Measurements from ENCODE around the gene SCUBE1.

The SCUBE1 gene

DNA sequence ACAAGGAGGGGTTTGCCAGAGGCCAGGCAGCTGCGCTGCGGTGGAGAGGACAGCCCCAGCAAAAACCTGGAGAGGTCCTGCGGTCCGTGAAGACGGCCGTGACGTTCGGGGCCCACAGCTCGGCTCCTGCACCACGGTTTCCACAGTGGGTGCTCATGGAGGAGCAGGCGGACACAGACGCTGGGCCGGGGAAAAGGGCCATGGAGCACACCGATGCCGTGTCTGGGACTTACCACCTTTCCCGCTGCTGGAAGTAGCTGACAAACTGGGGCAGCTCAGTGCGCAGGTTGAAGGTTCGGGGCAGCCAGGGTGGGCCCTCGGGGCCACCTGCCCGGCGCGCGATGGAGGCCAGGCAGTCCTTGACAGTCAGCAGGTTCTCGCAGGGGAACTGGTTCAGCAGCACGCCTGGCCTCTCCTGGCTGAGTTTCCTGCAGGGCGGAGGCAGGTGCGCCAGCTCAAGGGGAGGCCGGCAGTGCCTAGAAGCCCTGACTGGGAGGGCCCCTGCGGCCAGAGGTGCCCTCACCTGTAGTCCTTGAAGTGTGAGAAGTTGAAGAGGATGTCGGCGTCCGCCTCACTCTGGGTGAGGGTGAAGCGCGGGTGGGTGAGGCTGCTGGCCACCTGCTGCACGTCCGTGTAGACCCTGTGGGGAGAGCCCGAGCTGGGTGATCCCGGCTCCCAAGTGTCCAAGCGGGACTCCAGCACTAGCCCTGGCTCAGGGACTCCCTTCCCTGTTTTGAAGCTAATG is 169.0 kb downstream of the SCUBE1 start:
- no peak for DNase-seq (ENCODE audit: low read depth)

DNA sequence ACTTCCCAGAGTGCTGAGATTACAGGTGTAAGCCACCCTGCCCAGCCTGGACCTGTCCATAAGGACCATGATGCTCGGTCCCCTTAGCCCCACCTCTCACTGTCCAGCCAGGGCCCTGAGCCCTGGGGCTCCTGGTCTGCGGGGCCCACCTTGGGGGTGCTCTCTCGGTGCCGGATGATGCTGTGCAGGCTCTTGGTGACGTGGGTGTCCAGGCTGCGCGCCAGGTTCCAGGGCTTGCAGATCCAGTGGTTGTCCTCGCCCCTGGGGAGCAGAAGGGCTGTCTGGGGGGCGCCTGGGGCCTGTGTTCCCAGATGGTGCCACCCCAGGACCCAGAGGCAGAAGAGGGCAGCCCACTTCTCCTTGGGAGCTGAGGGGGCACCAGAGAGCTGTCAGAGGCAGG is 169.6 kb downstream of the SCUBE1 start:
- DNase-seq (ENCODE audit: low read depth) = no peak

GRCh38 chr22:43172191-43172590 is 171.0 kb downstream of the SCUBE1 start:
- no peak for DNase-seq (ENCODE audit: low read depth)

- no peak for DNase-seq (ENCODE audit: low read depth)
These were observed 171.6 kb downstream of the SCUBE1 start for GRCh38 chr22:43171607-43172006.

GRCh38 chr22:43171019-43171491 is 172.1 kb downstream of the SCUBE1 start:
- no peak for DNase-seq (ENCODE audit: low read depth)

DNA sequence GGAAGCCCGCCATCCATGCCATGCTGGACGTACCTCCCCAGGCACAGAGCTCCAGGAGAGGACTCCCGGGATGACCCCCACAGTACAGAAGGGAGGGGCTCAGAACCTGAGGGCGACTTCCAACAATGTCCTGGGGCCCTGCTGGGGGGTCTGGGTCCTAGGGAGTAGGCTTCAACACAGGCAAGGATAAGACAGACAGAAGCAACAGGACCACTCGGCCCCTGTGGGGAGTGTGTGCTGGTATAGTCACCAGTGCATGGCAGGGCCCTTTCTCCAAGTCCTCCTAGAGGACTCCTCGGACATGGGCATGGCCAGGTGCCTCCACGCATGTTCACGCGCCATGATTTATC is 173.1 kb downstream of the SCUBE1 start:
- DNase-seq (ENCODE audit: low read depth) = no peak

DNA sequence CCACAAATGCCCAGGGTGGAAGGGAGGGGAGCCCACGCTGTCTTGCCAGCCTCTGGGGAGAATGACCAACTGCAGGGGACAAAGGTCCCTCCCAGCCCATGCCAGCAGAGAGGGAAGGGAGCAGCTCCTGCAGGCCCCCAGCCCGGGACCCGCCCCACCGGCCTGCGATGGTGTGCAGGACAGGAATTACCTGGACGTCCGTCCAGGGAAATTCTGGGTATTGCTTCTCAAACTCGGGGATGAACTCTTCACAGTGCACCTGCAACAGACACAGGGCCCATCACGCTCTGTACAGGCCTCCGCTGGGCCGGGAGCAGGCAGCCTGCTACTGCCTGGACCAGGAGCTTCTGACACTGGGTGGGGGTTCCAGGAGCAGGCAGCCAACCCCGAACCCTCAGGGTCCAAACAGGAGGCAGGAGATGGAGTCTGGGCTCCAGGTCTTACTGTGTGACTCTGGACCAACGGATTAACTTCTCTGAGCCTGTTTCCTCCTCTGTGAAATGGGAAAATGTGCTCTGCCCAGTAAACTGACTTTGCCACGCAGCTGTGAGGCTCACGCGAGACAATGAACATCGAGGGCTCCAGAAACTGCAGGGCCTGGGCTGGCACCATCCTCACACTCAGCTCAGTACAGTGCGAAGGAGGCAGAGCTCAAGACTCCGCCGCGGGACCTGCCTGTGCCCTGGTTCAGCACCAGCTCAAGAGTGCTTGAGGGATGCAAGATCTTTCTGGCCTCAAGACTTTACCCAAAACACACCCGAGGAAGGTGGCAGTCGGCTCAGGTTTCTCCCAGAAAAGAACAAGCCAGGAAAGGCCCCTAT is 173.7 kb downstream of the SCUBE1 start:
- DNase-seq (ENCODE audit: low read depth) = no peak

GRCh38 chr22:43168471-43169309 is 174.5 kb downstream of the SCUBE1 start:
- no peak for DNase-seq (ENCODE audit: low read depth)

DNA sequence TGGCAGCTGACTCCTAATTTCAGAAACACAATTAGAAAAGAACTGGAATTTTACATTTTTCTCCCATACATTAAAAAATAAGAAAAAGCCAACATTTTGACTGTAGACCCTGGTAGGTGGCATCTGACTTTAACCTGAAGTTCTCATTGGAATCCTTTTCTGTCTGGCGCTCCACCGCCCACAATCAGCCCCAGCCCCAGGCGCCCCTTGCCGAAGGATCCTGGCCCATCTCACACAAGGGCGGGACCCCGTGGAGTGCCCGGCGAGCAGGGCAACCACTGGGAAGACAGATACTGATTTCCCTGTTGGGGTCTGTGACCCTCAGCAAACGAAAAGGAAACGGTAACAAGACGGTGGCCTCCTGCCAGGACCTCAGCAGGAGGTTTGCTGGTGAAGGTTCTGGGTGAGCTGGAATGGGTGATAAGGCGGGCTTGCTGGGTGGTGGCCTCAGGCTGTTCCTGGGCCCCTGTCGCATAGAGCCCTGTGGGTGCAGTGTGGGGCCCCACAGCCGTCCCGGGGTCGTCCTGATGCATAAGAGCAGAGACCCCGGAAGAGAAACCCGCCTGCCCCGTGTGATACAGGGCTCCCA is 176.1 kb downstream of the SCUBE1 start:
- DNase-seq (ENCODE audit: low read depth) = no peak

GRCh38 chr22:43166132-43166930 is 176.8 kb downstream of the SCUBE1 start:
- DNase-seq (ENCODE audit: low read depth) = no peak

GRCh38 chr22:43164636-43165035 is 178.5 kb downstream of the SCUBE1 start:
- no peak for DNase-seq (ENCODE audit: low read depth)

DNA sequence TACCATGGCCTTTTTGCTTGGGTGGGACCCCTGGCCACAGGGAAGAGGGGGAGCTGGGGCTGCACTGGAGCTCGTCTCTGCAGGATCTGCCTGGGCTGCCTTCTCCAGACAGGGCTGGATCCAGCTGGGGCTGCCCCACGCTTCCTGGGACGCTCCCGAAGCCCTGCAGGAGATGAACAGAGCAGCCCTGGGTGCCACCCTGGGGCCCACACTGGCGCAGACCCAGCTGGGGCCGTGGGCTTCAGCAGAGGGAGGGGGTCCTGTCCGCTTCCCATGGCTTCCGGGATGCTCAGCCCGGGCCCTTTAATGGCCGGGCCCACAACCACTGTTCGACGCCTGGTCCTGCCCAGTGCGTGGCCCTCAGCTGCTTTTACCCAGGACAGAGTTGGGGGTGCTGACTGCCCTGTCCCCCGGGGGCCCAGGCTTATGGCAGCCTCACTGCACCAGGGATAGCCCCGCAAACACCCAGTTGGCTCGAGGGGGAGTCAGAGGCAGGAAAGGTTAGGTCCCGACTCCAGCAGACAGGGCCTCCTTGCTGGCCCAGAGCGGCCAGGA is 179.9 kb downstream of the SCUBE1 start:
- no peak for DNase-seq (ENCODE audit: low read depth)

GRCh38 chr22:43162412-43163150 is 180.6 kb downstream of the SCUBE1 start:
- DNase-seq (ENCODE audit: low read depth) = no peak

GRCh38 chr22:43160497-43161126 is 182.6 kb downstream of the SCUBE1 start:
- DNase-seq (ENCODE audit: low read depth) = no peak

DNA sequence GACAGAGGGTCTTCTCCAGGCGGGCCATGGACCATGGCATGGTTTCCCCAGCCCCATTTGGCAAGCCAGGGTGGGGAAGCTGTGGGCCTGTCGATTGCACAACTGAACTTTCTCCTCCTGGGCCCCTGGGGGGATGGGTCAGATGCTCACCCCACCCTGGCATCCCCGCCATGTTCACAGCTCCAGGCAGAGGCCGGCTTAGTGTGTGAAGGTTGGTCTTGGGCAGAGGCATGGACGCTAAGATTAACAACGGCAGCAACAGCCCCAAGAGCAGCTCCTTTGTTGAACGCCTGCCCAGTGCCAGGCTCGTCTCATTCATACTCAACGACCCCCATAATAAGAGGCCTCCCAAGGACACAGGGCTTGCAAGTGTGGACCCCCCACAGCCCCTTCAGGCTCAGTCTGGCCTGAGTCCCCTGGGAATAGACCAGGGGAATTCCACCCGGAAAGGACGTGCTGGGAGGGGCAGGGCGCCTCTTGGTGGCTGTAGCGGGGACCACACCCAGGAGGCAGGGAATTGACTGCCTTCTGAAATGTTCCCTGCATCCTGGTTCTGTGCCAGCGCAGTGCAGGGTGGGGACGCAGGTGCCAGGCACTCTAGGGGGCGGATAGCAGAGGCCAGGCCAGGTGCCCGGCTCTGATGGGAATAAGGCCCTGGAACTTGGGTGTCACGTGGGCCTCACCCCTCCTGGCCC is 183.5 kb downstream of the SCUBE1 start:
- DNase-seq (ENCODE audit: low read depth) = no peak

GRCh38 chr22:43158778-43159483 is 184.2 kb downstream of the SCUBE1 start:
- no peak for DNase-seq (ENCODE audit: low read depth)

DNA sequence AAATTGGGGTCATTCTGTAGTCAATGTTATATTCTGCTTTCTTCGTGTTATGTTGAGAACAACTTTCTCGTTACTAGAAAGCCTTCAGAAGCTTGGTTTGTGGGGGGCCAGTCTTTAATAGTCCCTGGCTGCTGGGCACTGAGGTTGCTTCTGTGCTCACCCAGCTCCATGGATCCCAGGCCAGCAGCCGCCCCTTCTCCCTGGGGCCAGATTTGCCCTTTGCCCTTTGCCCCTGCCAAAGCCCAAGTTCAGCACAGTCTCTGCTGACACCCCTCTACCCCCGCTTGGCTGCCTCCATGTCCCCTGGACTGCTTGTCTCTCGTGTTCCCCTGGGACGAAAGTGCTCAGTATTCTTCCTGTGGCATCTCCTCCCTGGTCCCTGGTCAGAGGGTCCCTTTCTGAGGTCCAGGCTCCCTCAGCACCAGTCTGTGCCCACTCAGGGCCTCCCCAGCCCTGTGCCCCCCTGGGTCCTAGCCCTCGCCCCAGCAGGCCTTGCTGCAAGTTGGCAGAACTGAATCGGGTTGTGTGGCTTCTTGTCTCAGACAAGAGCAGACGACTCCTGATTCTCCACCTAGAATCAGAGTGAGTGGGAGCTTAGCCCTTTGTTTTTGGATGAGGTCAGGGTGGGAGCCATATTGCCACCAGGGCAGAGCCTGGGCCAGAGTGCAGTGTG is 185.2 kb downstream of the SCUBE1 start:
- no peak for DNase-seq (ENCODE audit: low read depth)

- DNase-seq (ENCODE audit: low read depth) = no peak
These were observed 186.8 kb downstream of the SCUBE1 start for GRCh38 chr22:43156413-43156812.
